NCI-H526 (cell line): ENCODE data around the gene AQP7.
"Not testable (repeated sequence)": the region's sequence is repeated elsewhere in the genome, so short reads cannot be mapped to it uniquely, and the experiment has no call there.

Source experiments
- DNase-seq, 2 experiments: peaks; one replicate each; lab custom pipeline; 2025; lab: John Stamatoyannopoulos, UW

AQP7 gene

GRCh38 chr9:33433871-33434270 lies 31.5 kb upstream of the AQP7 start:
- DNase-seq: no peak

DNA sequence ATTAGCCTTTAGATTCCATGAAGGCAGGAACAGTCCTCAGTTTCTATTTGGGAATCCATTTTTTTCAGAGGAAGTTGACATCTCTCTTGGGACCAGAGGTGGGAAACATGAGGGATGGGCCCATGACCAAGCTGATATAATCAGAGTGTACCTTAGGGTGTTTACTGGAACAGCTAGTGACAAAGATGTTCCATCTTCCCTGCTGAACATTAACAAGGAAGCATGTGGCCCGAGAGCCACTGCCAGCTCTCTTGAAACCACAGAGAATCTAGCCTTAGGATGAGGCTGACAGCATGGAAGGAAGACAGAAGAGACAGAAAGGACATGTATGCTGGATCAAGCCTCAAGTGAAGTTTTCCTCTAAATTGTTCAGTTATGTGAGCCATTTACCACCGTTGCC lies 29.1 kb upstream of the AQP7 start:
- DNase-seq: no peak

DNA sequence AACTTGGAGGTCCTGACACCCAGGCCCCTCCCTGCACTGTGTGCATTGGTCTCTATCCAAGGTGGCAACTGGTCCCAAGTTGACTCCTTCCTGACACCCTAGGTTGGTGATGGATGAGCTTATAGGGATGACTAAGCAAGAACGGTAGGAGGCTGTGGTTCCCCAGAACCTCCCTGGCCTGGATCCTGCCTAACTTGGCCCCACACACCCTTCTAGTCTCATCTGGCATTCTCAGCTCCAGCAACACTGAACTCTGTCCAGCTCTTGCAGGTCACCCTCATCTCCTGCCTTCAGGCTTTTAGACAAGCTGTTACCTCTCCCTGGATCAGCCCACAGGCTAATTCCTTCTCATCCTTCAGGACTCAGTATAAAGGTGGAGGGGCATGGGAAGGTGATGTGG lies 28.6 kb upstream of the AQP7 start:
- DNase-seq: no peak

- no peak for DNase-seq
Measured at GRCh38 chr9:33429256-33429985, 27.1 kb upstream of the AQP7 start.

DNA sequence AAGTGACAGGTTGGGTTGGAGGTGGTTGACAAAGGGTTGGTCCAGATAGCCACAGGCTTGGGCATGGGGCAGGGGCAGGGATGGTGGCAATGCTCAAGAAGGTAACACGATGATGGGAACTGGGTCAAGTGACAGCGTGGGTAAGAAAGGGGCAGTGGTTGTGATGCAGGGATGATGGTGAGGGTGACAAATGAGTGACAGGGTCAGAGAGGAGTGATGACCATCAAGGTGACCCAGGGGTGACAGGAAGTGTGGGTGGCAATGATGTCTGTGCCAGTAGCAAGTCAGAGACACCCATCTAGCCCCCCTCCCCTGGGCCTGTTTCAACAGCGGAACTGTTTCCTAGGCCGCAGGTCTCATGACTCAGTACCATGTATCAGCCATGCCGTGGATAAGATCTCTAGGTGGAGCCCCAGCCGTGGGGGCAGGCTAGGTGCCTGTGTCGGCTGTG lies 24.5 kb upstream of the AQP7 start:
- DNase-seq: no peak

GRCh38 chr9:33425128-33425533 lies 22.8 kb upstream of the AQP7 start:
- DNase-seq: no peak

- not testable (repeated sequence) for DNase-seq
Measured at GRCh38 chr9:33424492-33424891, 22.1 kb upstream of the AQP7 start.

DNA sequence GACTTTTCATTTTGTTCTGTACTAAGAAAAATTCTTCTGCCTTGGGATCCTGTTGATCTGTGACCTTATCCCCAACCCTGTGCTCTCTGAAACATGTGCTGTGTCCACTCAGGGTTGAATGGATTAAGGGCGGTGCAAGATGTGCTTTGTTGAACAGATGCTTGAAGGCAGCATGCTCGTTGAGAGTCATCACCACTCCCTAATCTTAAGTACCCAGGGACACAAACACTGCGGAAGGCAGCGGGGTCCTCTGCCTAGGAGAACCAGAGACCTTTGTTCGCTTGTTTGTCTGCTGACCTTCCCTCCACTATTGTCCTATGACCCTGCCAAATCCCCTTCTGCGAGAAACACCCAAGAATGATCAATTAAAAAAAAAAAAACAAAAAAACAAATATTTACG lies 21.7 kb upstream of the AQP7 start:
- not testable (repeated sequence) for DNase-seq

GRCh38 chr9:33419708-33420303 lies 17.4 kb upstream of the AQP7 start:
- no peak for DNase-seq

- peak in 1 of 2 experiments; percentile 45 for DNase-seq
Measured at GRCh38 chr9:33418090-33418489, 15.7 kb upstream of the AQP7 start.

- no peak for DNase-seq
Measured at GRCh38 chr9:33416996-33417395, 14.6 kb upstream of the AQP7 start.

DNA sequence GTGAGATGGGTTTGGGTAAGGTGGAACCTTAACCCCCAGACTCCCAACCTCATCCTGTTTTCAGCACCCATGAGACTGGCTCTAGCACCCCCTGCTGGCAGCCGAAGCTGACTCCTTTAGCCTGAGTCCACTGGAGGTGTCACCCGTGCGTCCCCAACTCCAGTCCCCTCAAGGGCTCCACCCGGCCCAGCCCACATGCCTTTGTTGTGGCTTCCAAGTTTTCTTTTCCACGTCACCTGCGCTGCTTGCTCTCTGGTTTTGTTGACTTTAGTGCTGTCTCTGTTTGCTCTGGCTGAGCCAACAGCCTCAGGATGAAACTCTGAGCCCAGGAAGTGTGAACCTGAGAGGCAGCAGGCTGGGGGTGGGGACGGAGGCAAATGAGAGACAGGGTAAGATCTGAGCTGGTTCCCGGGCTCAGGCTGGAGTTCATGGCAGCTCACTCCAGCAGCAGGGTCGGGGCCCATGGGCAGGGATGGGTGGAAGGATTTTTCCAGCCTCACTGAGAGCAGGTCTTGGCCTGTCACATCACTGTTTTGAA lies 13.2 kb upstream of the AQP7 start:
- DNase-seq: peak; percentile 34 to 67

DNA sequence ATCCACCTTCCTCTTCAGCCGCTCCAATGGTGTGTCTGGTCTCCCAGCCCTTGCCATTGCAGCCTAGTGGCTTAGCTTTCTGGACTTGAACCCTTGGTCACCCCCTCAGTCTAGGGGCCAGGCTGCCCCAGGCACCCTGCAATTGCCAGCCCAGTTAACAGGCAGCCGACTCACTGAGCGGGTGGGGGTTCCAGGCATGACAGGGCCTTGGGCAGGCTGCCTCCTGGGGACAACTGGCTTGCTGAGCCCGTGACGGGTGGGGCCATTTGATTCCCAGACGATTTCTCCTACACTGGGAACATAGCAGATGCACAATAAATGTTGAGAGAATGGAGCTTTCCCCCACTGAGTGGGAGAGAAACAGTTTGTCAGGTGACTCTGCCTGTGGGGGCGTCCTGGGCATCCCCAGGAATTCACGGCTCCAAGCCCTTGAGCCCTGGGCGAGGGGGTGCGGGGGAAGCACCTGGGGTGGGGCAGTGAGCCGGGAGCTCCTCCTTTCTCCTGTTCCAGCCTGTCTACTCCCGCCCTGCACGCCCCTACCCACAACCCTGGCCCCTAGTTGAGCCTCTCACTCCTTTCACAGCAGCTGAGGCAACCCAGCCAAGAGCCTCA lies 12.6 kb upstream of the AQP7 start:
- DNase-seq: no peak

DNA sequence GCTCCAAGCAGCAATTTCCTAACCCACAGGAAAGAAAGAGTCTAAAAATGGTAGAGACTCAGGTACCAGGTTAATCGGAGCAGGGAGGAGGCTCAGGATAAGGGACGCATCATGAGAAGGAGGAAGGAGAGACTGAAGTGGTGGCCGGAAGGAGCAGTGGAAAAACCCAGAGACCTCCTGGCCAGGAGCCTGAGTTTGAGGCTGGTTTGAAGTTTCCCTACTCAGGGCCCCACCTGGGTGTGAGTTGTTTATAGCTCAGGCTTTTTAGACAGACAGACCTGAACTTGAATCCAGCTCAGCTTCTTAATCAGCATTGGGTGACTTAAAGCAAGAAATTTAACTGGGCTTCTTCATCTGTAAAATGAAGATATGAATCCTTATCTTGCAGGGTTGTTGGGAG lies 11.9 kb upstream of the AQP7 start:
- no peak for DNase-seq

DNA sequence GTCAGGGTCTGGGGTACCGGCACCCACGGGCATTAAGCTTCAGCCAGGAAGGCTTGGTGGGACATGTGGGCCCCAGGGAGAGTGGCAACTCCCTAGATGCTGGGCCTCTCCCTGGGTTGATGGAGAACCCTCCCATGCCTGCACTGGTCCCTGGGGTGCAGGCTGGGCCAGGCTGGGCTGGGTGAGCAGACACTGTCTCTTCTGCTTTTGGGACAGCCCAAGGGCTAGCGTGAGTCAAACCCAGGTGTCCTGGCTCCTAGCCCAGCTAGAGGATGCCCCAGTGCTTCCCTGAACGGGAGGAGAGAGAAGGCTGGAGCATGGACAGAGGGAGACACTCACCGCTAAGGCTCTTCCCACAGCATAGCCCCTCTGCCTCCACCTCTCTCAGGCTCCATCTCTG lies 5.7 kb upstream of the AQP7 start:
- DNase-seq: no peak

DNA sequence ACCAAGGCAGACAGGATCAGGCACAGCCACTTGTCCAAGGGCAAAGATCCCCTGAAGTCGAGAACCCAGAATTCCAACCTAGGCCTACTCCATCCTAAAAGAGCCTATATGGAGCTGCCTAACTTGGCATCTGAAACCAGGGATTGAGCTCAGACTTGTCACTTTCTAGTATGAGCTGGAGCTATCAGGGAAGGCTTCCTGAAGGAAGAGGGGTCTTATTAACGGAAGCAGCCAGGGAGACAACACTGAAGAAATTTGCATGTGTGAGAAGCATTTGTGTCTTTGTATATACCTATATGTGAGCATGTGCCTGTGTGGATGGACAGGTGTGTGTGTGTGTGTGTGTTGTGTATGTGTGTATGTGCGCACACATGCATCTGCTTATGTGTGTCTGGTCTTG lies 4.7 kb upstream of the AQP7 start:
- DNase-seq: no peak

DNA sequence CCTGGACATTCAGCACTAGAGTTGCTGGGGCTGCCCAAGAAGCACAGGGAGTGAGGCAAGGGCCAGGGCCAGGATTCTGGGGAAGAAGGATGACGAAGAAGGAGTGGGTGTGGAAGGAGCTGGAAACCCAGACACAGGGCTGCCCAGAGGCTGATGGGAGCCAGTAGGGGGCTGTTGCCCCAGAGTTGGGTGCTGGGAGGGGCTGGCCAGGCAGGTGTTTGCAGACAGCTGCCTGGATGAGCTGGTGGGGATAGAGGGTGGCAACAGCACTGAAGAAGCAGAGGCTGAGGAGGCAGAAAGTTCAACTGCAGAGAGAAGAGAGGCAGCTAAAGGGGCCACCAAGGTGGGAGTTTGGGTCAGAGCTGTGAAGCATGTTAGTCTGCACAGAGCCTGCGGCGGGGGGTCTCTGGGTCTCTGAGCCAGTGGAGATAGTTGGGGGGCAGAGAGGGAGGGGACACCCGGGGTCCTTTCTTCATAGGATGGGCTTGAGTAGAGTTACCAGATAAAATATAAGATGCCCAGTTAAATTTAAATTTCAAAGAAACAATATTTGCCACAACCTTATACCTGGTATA lies 2.5 kb upstream of the AQP7 start:
- no peak for DNase-seq

GRCh38 chr9:33403941-33404787 lies 1.8 kb upstream of the AQP7 start:
- no peak for DNase-seq

GRCh38 chr9:33401809-33402208 lies 559 bp downstream of the AQP7 start:
- DNase-seq: not testable (repeated sequence)

GRCh38 chr9:33399047-33399446 lies 3.3 kb downstream of the AQP7 start:
- DNase-seq: not testable (repeated sequence)

- DNase-seq: not testable (repeated sequence)
Measured at GRCh38 chr9:33397801-33398200, 4.6 kb downstream of the AQP7 start.
